Measurements from ENCODE around the gene DENND2C. TPM values are rescaled to one million over a fixed set of nuclear protein-coding genes. Genes with fewer than 3 reads are reported as not detected.
A peak's percentile ranks its signal among the peaks of the same experiment; 100 is the strongest.

Gene DENND2C
- total RNA-seq, 1 donor from 2014 or later = 3.2 TPM

DNA sequence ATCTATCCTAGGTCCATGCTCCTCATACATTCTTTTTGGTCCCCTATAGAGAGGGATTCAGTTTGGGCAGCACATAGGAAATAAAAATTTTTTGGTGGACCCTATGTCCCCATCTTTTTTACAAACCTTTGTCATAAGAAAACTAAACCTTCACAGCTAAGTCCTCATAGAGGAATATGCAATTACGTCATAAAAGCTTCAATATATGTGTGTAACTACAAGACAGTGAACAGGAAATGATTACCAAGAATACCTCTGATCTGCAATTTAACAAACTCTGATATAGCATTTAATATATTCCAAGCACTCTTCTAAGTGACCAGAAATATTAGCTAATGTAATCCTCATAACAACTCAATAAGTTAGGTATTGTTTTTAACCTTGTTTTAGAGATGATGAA is 6.3 kb upstream of the DENND2C start:
- intact Hi-C loops (cut with micrococcal nuclease) = no loop called here
- Histone ChIP-seq H3K4me1 (no peaks in the 10 kb centered on the region), H3K27ac (replicated peaks) (no peak overlapping the region), H3K4me3 (no peak overlapping the region), H3K27me3 (ENCODE audit: low read depth) (peaks cover 15% of the 10 kb centered on the region), H3K36me3 (no peaks in the 10 kb centered on the region), H3K9me3 (replicated peaks) (no peaks in the 10 kb centered on the region)
- TF ChIP-seq CTCF (IDR thresholded peaks at IDR 0.05; ENCODE audit: borderline replicate concordance) = no peak
- no peak for DNase-seq

DNA sequence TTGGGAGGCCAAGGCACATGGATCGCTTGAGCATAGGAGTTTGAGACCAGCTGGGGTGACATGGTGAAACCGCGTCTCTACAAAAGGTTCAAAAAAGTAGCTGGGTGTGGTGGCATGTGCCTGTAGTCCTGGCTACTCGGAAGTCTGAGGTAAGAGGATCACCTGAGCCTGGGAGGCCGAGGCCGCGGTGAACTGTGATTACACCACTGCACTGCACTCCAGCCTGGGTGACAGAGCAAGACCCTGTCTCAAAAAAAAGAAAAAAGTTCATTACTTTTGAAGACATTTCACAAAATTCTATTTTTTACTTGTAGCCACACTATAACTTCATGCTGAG is 2.1 kb upstream of the DENND2C start:
- H3K27me3 ChIP-seq (ENCODE audit: low read depth) = peaks cover 7% of the 10 kb centered on the region
- DNase-seq = no peak
- no peak for TF ChIP-seq CTCF (IDR thresholded peaks at IDR 0.05; ENCODE audit: borderline replicate concordance)
- no peaks in the 10 kb centered on the region for H3K36me3 ChIP-seq
- H3K4me3 ChIP-seq = no peak overlapping the region
- H3K27ac ChIP-seq (replicated peaks) = no peak overlapping the region
- intact Hi-C loops (cut with micrococcal nuclease) = no loop called here
- H3K9me3 ChIP-seq (replicated peaks) = no peaks in the 10 kb centered on the region
- H3K4me1 ChIP-seq = peaks cover 15% of the 10 kb centered on the region

DNA sequence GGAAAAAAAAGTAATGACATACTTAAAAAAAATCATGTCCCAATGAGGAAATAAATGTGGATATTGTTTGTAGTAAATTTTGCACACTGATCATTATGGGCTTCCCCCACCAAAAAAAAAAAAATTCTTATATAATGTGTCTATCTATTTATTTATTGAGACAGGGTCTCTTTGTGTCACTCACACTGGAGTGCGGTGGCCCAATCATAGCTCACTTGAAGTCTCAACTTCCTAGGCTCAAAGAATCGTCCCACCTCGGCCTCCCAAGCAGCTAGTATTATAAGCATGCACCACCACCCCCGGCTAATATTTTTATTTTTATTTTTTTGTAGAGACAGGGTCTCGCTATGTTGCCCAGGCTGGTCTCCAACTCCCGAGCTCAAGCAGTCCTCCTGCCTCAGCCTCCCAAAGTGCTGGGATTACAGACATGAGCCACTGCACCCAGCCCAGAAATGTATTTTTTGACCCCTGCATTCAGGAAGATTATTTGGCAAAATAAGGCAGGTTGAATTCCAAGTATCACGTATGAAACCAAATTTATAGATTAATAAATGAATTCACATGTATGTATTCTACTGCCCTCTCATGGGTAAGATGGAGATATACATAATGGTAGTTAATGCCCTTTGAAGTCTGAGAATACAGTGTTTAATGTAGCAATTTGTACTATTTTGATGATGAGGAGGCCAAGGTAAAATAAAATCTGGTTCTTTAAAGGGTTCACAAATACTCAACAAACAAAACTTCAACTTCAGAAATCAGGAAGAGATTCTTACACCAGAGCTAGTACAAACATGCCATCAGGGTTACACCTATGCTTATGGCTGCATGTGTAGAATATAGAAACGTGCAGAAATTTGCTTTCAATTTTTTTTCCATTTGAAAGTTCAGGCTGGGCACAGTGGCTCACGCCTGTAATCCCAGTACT is 1.4 kb upstream of the DENND2C start:
- Histone ChIP-seq H3K27me3 (ENCODE audit: low read depth) (peaks cover under 1% of the 10 kb centered on the region), H3K36me3 (no peaks in the 10 kb centered on the region), H3K27ac (replicated peaks) (peak overlapping the region; percentile 83), H3K4me3 (peak overlapping the region; percentile 83), H3K9me3 (replicated peaks) (no peaks in the 10 kb centered on the region), H3K4me1 (peaks cover 15% of the 10 kb centered on the region)
- no peak for DNase-seq
- intact Hi-C loops (cut with micrococcal nuclease) = no loop called here
- peak; percentile 50 for TF ChIP-seq CTCF (IDR thresholded peaks at IDR 0.05; ENCODE audit: borderline replicate concordance)

GRCh38 chr1:114670083-114671010 is 498 bp upstream of the DENND2C start:
- intact Hi-C loops (cut with micrococcal nuclease) = no loop called here
- Histone ChIP-seq H3K4me3 (peak overlapping the region; percentile 83), H3K27ac (replicated peaks) (peak overlapping the region; percentile 83), H3K27me3 (ENCODE audit: low read depth) (no peaks in the 10 kb centered on the region), H3K36me3 (no peaks in the 10 kb centered on the region), H3K4me1 (peaks cover 15% of the 10 kb centered on the region), H3K9me3 (replicated peaks) (no peaks in the 10 kb centered on the region)
- peak; percentile 52 for TF ChIP-seq CTCF (IDR thresholded peaks at IDR 0.05; ENCODE audit: borderline replicate concordance)
- DNase-seq = peak; percentile 96

DNA sequence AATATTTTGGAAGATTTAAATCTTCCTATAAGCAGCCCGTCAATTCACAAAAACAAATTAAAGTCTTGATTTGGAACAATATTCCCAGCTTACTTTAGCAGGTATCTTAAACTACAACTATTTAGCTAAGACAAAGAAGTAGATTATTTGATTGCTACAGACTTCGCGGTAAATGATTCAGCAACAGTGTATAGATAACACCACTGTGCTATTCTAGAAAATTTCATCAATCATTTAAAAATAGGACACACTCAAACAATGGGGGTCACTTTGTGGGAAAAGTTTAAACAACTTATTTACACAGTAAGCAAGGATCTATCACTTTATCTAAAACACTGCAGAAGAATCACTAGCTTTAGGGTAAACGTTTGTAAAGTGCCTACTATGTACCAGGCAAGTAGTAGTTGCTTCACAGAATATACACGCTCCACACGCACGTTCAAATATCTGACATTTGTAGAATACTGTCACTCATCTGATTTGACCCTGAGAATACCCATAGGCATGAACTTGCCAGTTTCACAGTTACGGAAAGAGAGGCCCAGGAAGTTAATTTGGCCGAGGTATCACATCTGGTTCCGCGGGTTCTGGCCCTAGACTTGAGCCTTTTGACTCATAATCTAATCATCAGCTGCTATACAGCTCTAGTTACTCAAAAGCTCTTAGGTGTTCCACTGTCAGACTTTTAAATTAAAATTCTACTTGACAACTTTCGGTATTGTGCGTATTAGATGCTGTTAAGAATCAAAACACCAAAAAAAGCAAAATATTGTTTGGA is 876 bp downstream of the DENND2C start:
- H3K4me3 ChIP-seq = peak overlapping the region; percentile 83
- H3K9me3 ChIP-seq (replicated peaks) = no peaks in the 10 kb centered on the region
- DNase-seq = no peak
- H3K27ac ChIP-seq (replicated peaks) = peak overlapping the region; percentile 83
- intact Hi-C loops (cut with micrococcal nuclease) = no loop called here
- H3K4me1 ChIP-seq = peaks cover 15% of the 10 kb centered on the region
- H3K36me3 ChIP-seq = no peaks in the 10 kb centered on the region
- H3K27me3 ChIP-seq (ENCODE audit: low read depth) = no peaks in the 10 kb centered on the region
- TF ChIP-seq CTCF (IDR thresholded peaks at IDR 0.05; ENCODE audit: borderline replicate concordance) = no peak
